ENCODE results near the gene FRYL.

DNA sequence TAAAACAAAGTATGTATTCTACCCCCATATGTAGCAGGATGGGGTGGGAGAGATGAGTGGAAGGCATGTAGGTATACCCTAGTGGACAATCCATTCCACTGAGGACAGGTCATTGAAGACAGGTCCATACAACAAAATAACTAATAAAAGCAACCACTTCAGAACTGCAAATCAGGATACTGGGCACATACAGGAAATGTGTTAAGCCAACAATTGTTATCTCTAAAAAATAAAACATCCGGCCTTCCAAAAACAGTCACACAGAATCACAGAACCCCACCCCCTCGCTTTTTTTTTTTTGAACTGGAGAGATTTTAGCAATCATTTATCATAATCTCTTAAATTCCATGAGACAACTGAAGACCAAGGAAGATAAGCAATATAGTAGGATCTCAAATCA, 112.9 kb downstream of the FRYL start:
- TF ChIP-seq CTCF (IDR thresholded peaks at IDR 0.05) (no peak), POLR2A (IDR thresholded peaks at IDR 0.05) (no peak)

Data from lower leg skin (tissue), 3 donors.